Activated B cell treated with CpG ODN at 0.5 μM for 24 hours (primary cell): ENCODE results near the gene ANKRD42. TPM values are rescaled to one million over a fixed set of nuclear protein-coding genes. Genes with fewer than 3 reads are reported as not detected.

Experiments
- ATAC-seq: fragments of 200-7000 bp; cut with Tn5 transposase; one replicate; pipeline ENCODE4 v1.10.0; 2021; ENCODE audit warnings: low read depth, mild to moderate bottlenecking, moderate library complexity
- CTCF ChIA-PET: fragments of 350-600 bp; sonication (Branson Sonifier 250); formaldehyde crosslinking; loops from one replicate; lab custom pipeline; 2021; ENCODE audit warnings: antibody characterized with exemption; lab: Charles Lee
- POLR2A ChIA-PET: fragments of 350-600 bp; sonication (Branson Sonifier 250); formaldehyde crosslinking; loops from one replicate; lab custom pipeline; 2021; ENCODE audit warnings: antibody characterized with exemption; lab: Charles Lee
- DNase-seq: peaks from one replicate; pipeline ENCODE4 v3.0.0; 2022
- H3K27ac Mint-ChIP-seq: one replicate; pipeline ENCODE4 v1.8.0; 2020; ENCODE audit warnings: mixed read lengths
- H3K27me3 Mint-ChIP-seq: one replicate; pipeline ENCODE4 v1.8.0; 2021; ENCODE audit warnings: mixed read lengths
- H3K36me3 Mint-ChIP-seq: one replicate; pipeline ENCODE4 v1.8.0; 2021; ENCODE audit warnings: low read depth, mixed read lengths
- H3K4me1 Mint-ChIP-seq: one replicate; pipeline ENCODE4 v1.8.0; 2021; ENCODE audit warnings: mixed read lengths
- H3K4me3 Mint-ChIP-seq: one replicate; pipeline ENCODE4 v1.8.0; 2020; ENCODE audit warnings: mild to moderate bottlenecking, mixed read lengths
- H3K9me3 Mint-ChIP-seq: one replicate; pipeline ENCODE4 v1.8.0; 2020; ENCODE audit warnings: mixed read lengths
- CTCF ChIP-seq: fragments of 200-600 bp; IDR thresholded peaks from one replicate; pipeline ENCODE4 v1.8.0; 2022; ENCODE audit warnings: antibody characterized with exemption, mild to moderate bottlenecking
- intact Hi-C: fragments of 100-400 bp; cut with micrococcal nuclease; formaldehyde crosslinking; loops from one replicate; pipeline ENCODE4 v1.15.1; 2024
- total RNA-seq: library from RNA; stranded (reverse); gene quantifications from 2 replicates; pipeline ENCODE4 v1.2.3, GENCODE V29; 2022

The ANKRD42 gene
- total RNA-seq, 1 donor from 2014 or later: 7.4 TPM

- no peak for TF ChIP-seq CTCF
- H3K4me3 Mint-ChIP-seq: no peak overlapping the region
- POLR2A ChIA-PET: interaction anchor here (0.6 kb wide), 1 partner anchor 62 kb away, joined by 6 read pairs; no protein-coding TSS in a partner anchor
- peaks cover 3% of the 10 kb centered on the region for H3K36me3 Mint-ChIP-seq
- peak; percentile 47 for ATAC-seq
- no peak for DNase-seq
- no peaks in the 10 kb centered on the region for H3K27me3 Mint-ChIP-seq
- H3K9me3 Mint-ChIP-seq: no peaks in the 10 kb centered on the region
- H3K27ac Mint-ChIP-seq: no peak overlapping the region
- intact Hi-C loops: loop anchor here (1.0 to 5.0 kb wide), 4 partner anchors 44 to 579 kb away; no protein-coding TSS in a partner anchor
- H3K4me1 Mint-ChIP-seq: no peaks in the 10 kb centered on the region
- CTCF ChIA-PET: interaction anchor here (0.7 kb wide), 1 partner anchor 9 kb away, joined by 3 read pairs; no protein-coding TSS in a partner anchor
Measured at GRCh38 chr11:83241291-83241946, 47.9 kb downstream of the ANKRD42 start.

- TF ChIP-seq CTCF: no peak
- Mint-ChIP-seq H3K36me3 (peaks cover 5% of the 10 kb centered on the region), H3K4me3 (no peak overlapping the region), H3K27me3 (no peaks in the 10 kb centered on the region), H3K4me1 (peaks cover 13% of the 10 kb centered on the region), H3K27ac (no peak overlapping the region), H3K9me3 (no peaks in the 10 kb centered on the region)
- CTCF ChIA-PET: interaction anchor here (0.6 to 5.1 kb wide), 31 partner anchors 10 to 532 kb away, joined by 3 to 99 read pairs (median 5); partner anchors contain the start of genes DDIAS and PRCP
- no peak for DNase-seq
- intact Hi-C loops: no loop called here
- POLR2A ChIA-PET: interaction anchor here (1.7 kb wide), 1 partner anchor 382 kb away, joined by 5 read pairs; no protein-coding TSS in a partner anchor
- ATAC-seq: no peak
Measured at GRCh38 chr11:83249445-83249844, 55.9 kb downstream of the ANKRD42 start.

GRCh38 chr11:83249972-83250593, 56.6 kb downstream of the ANKRD42 start:
- Mint-ChIP-seq H3K4me1 (peaks cover 13% of the 10 kb centered on the region), H3K27me3 (no peaks in the 10 kb centered on the region), H3K27ac (no peak overlapping the region), H3K9me3 (no peaks in the 10 kb centered on the region), H3K36me3 (peaks cover 5% of the 10 kb centered on the region), H3K4me3 (no peak overlapping the region)
- DNase-seq (no peak), ATAC-seq (peak; percentile 75)
- CTCF ChIA-PET: interaction anchor here (0.6 to 5.1 kb wide), 33 partner anchors 8 to 532 kb away, joined by 3 to 99 read pairs (median 5); partner anchors contain the start of genes DDIAS and PRCP
- intact Hi-C loops: loop anchor here (1.0 to 5.0 kb wide), 6 partner anchors 55 to 531 kb away; partner anchors contain the start of gene RAB30
- POLR2A ChIA-PET: interaction anchor here (0.8 to 1.7 kb wide), 3 partner anchors 190 to 382 kb away, joined by 3 to 5 read pairs (median 4); no protein-coding TSS in a partner anchor
- peak; percentile 90 for TF ChIP-seq CTCF

GRCh38 chr11:83252266-83252665, 58.8 kb downstream of the ANKRD42 start:
- DNase-seq (no peak), ATAC-seq (no peak)
- intact Hi-C loops: loop anchor here (5.0 kb wide), 2 partner anchors 165 to 180 kb away; partner anchors contain the start of gene RAB30
- H3K4me3 Mint-ChIP-seq: no peak overlapping the region
- CTCF ChIA-PET: interaction anchor here (1.4 kb wide), 1 partner anchor 385 kb away, joined by 4 read pairs; no protein-coding TSS in a partner anchor
- no peak overlapping the region for H3K27ac Mint-ChIP-seq
- no peak for TF ChIP-seq CTCF
- H3K36me3 Mint-ChIP-seq: peaks cover 14% of the 10 kb centered on the region
- no peaks in the 10 kb centered on the region for H3K9me3 Mint-ChIP-seq
- POLR2A ChIA-PET: no interaction called here
- peaks cover 13% of the 10 kb centered on the region for H3K4me1 Mint-ChIP-seq
- H3K27me3 Mint-ChIP-seq: no peaks in the 10 kb centered on the region
